GM23338 (cell line): ENCODE results near the gene TMEM178B. TPM values are rescaled to one million over a fixed set of nuclear protein-coding genes. Genes with fewer than 3 reads are reported as not detected.
A peak's percentile ranks its signal among the peaks of the same experiment; 100 is the strongest.

Source experiments
- ATAC-seq: fragments of 200-7000 bp; cut with Tn5 transposase; 3 replicates; pipeline ENCODE4 v1.9.1; 2020
- DNase-seq: peaks from one replicate; pipeline ENCODE4 v3.0.0-alpha.2; 2015; ENCODE audit warnings: low spot score
- H2AFZ ChIP-seq: fragments of 200-600 bp; sonication (generic); 2 replicates; pipeline ENCODE4 v1.8.0; 2016; ENCODE audit warnings: antibody characterized with exemption, mild to moderate bottlenecking, moderate library complexity
- H3F3A ChIP-seq: fragments of 200-600 bp; sonication (generic); replicated peaks from 2 replicates; pipeline ENCODE4 v1.8.0; 2017; ENCODE audit warnings: antibody characterized with exemption, mixed run types, low read depth
- H3K27ac ChIP-seq: fragments of 200-600 bp; sonication (generic); 2 replicates; pipeline ENCODE4 v1.6.1; 2016; ENCODE audit warnings: low read depth
- H3K27me3 ChIP-seq: fragments of 200-600 bp; sonication (generic); 2 replicates; pipeline ENCODE4 v1.8.0; 2016; ENCODE audit warnings: mild to moderate bottlenecking, mixed run types, moderate library complexity; ENCODE audit not compliant: insufficient read depth
- H3K36me3 ChIP-seq: fragments of 200-600 bp; sonication (generic); 2 replicates; pipeline ENCODE4 v1.8.0; 2016; ENCODE audit warnings: mild to moderate bottlenecking; ENCODE audit not compliant: insufficient read depth
- H3K4me1 ChIP-seq: fragments of 200-600 bp; sonication (generic); 2 replicates; pipeline ENCODE4 v1.8.0; 2016; ENCODE audit warnings: mild to moderate bottlenecking, moderate library complexity; ENCODE audit not compliant: insufficient read depth
- H3K4me2 ChIP-seq: fragments of 200-600 bp; sonication (generic); 2 replicates; pipeline ENCODE4 v1.7.1; 2017; ENCODE audit warnings: mixed run types
- H3K4me3 ChIP-seq: fragments of 200-600 bp; sonication (generic); 2 replicates; pipeline ENCODE4 v1.6.1; 2016; ENCODE audit warnings: mixed run types
- H3K79me2 ChIP-seq: fragments of 200-600 bp; sonication (generic); replicated peaks from 2 replicates; pipeline ENCODE4 v1.8.0; 2017; ENCODE audit warnings: mild to moderate bottlenecking; ENCODE audit not compliant: insufficient read depth
- H3K9me2 ChIP-seq: fragments of 200-600 bp; sonication (generic); 2 replicates; pipeline ENCODE4 v1.8.0; 2017; ENCODE audit not compliant: insufficient read depth
- H4K20me1 ChIP-seq: fragments of 200-600 bp; sonication (generic); replicated peaks from 2 replicates; pipeline ENCODE4 v1.8.0; 2017; ENCODE audit warnings: mild to moderate bottlenecking; ENCODE audit not compliant: insufficient read depth
- H3K27ac Mint-ChIP-seq: 2 replicates; pipeline ENCODE4 v1.8.0; 2020; ENCODE audit warnings: inconsistent platforms, mild to moderate bottlenecking, moderate library complexity, mixed read lengths
- H3K27me3 Mint-ChIP-seq: 3 replicates; pipeline ENCODE4 v1.8.0; 2022; ENCODE audit warnings: low read depth, mild to moderate bottlenecking, moderate library complexity, mixed read lengths, inconsistent platforms; ENCODE audit not compliant: insufficient read depth, poor library complexity
- H3K36me3 Mint-ChIP-seq: 3 replicates; pipeline ENCODE4 v1.8.0; 2021; ENCODE audit warnings: low read depth, mild to moderate bottlenecking, inconsistent platforms, moderate library complexity, mixed read lengths
- H3K4me1 Mint-ChIP-seq: 3 replicates; pipeline ENCODE4 v1.8.0; 2020; ENCODE audit warnings: mild to moderate bottlenecking, inconsistent platforms, mixed read lengths
- H3K4me3 Mint-ChIP-seq: 3 replicates; pipeline ENCODE4 v1.8.0; 2021; ENCODE audit warnings: moderate library complexity, mild to moderate bottlenecking, inconsistent platforms, mixed read lengths
- H3K9me3 Mint-ChIP-seq: 3 replicates; pipeline ENCODE4 v1.8.0; 2020; ENCODE audit warnings: moderate library complexity, mild to moderate bottlenecking, inconsistent platforms, mixed read lengths
- CREB1 ChIP-seq: fragments of 250-450 bp; sonication (Bioruptor Pico); IDR thresholded peaks from 2 replicates; pipeline ENCODE4 v1.5.0; 2020; ENCODE audit warnings: low read depth, mild to moderate bottlenecking, moderate library complexity
- EZH2 ChIP-seq: fragments of 200-600 bp; sonication (generic); IDR thresholded peaks from one replicate; pipeline ENCODE4 v1.8.0; 2017; ENCODE audit warnings: antibody characterized with exemption, mild to moderate bottlenecking, low read depth; ENCODE audit not compliant: unreplicated experiment
- EZH2phosphoT487 ChIP-seq: fragments of 200-600 bp; sonication (generic); IDR thresholded peaks from one replicate; pipeline ENCODE4 v1.8.1; 2018; ENCODE audit warnings: antibody characterized with exemption; ENCODE audit not compliant: unreplicated experiment
- JUNB ChIP-seq: IDR thresholded peaks from one replicate; pipeline ENCODE4 v1.6.1; 2016; ENCODE audit warnings: antibody characterized with exemption; ENCODE audit not compliant: unreplicated experiment
- POLR2AphosphoS5 ChIP-seq: IDR thresholded peaks from 2 replicates; pipeline ENCODE4 v1.6.1; 2016; ENCODE audit warnings: antibody characterized with exemption, low read depth
- STAT1 ChIP-seq: IDR thresholded peaks from one replicate; pipeline ENCODE4 v1.6.1; 2016; ENCODE audit warnings: antibody characterized with exemption; ENCODE audit not compliant: unreplicated experiment
- ZNF114 ChIP-seq: fragments of 250-450 bp; sonication (Bioruptor Pico); IDR thresholded peaks from 2 replicates; pipeline ENCODE4 v1.5.0; 2020; ENCODE audit warnings: mild to moderate bottlenecking, moderate library complexity
- ZNF331 ChIP-seq: fragments of 250-450 bp; sonication (Bioruptor Pico); IDR thresholded peaks from 2 replicates; pipeline ENCODE4 v1.5.0; 2020; ENCODE audit warnings: low read depth, mild to moderate bottlenecking, moderate library complexity
- polyA plus RNA-seq: library from polyadenylated mRNA; unstranded; fragments of >200 nt; fragmentation: Nextera tagmentation; extraction: Ambion mirVana; gene quantifications from 2 replicates; pipeline ENCODE4 v1.2.1, GENCODE V29; 2016
- total RNA-seq: library from RNA; depleted of rRNA; stranded (reverse); fragments of >200 nt; shearing (Covaris generic); gene quantifications from 2 replicates; pipeline ENCODE4 v1.2.3, GENCODE V29; 2014
- TF ChIP-seq, protein P1 (sequence below): IDR thresholded peaks from one replicate; pipeline ENCODE4 v1.6.1; 2018; ENCODE audit warnings: antibody characterized with exemption; ENCODE audit not compliant: unreplicated experiment
- TF ChIP-seq, protein P2 (sequence below), 2 experiments: fragments of 200-600 bp in 1 of 2; sonication (generic) in 1 of 2; conservative IDR thresholded peaks; 2 replicates each; pipeline versions ENCODE4 v1.5.1 to v1.6.1; 2016 to 2017; ENCODE audit warnings: antibody characterized with exemption in 2 of 2, low read depth in 2 of 2, mild to moderate bottlenecking in 2 of 2, moderate library complexity in 1 of 2

Gene TMEM178B
- total and polyA plus RNA-seq, 2 experiments from 2014 or later = 4.9 to 15.6 TPM

DNA sequence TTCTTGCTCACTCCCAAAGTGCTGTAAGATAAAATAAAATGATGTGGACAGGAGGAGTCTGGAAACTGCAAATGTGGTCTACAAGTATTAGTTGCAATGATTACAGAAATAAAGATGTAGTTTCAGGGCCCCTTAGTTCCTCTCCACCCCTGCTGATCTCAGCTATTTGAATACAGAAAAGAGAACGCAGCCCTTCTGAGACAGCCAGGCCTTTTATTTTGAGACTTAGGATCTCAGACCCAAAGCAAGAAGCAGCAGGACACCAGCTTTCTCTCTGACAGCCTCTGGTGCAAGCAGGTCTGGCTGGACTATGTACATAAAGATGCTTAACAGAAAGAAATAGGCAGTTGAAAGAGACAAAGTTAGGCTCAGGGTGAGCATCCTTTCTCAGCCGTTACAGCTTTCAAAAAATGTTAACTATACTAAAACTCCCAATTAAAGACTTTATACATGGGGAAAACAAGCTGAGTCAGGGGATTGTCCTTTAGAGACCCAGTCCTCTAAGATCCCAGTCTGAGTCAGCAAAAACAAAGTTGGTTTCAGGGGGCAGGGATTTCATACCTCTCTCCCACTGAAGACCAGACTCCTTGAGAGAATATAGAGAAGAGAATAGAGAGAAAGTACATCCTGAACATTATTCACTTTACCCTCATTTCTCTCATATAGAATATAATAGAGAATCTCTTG is 220.4 kb downstream of the TMEM178B start:
- no peak overlapping the region for H2AFZ ChIP-seq
- H3F3A ChIP-seq = no peaks in the 10 kb centered on the region
- no peaks in the 10 kb centered on the region; the same call in 1 of the 2 replicates for H3K4me1 ChIP-seq
- no peaks in the 10 kb centered on the region for H3K9me2 ChIP-seq
- no peaks in the 10 kb centered on the region for H3K36me3 ChIP-seq
- Mint-ChIP-seq H3K27me3 (peaks cover 4% of the 10 kb centered on the region), H3K4me1 (peaks cover 26% of the 10 kb centered on the region), H3K27ac (peak overlapping the region; percentile 8; the same call in 1 of the 2 replicates), H3K36me3 (no peaks in the 10 kb centered on the region), H3K9me3 (no peaks in the 10 kb centered on the region; the same call in 2 of the 3 replicates), H3K4me3 (no peak overlapping the region)
- ATAC-seq = no peak
- no peak overlapping the region for H3K4me3 ChIP-seq
- H3K4me2 ChIP-seq = no peak overlapping the region
- H4K20me1 ChIP-seq = 0 out of 2 replicates have a peak, but pooled peaks cover 12% of the 10 kb centered on the region
- no peak for TF ChIP-seq ZNF114
- TF ChIP-seq EZH2phosphoT487 = no peak
- TF ChIP-seq, protein P1, sequence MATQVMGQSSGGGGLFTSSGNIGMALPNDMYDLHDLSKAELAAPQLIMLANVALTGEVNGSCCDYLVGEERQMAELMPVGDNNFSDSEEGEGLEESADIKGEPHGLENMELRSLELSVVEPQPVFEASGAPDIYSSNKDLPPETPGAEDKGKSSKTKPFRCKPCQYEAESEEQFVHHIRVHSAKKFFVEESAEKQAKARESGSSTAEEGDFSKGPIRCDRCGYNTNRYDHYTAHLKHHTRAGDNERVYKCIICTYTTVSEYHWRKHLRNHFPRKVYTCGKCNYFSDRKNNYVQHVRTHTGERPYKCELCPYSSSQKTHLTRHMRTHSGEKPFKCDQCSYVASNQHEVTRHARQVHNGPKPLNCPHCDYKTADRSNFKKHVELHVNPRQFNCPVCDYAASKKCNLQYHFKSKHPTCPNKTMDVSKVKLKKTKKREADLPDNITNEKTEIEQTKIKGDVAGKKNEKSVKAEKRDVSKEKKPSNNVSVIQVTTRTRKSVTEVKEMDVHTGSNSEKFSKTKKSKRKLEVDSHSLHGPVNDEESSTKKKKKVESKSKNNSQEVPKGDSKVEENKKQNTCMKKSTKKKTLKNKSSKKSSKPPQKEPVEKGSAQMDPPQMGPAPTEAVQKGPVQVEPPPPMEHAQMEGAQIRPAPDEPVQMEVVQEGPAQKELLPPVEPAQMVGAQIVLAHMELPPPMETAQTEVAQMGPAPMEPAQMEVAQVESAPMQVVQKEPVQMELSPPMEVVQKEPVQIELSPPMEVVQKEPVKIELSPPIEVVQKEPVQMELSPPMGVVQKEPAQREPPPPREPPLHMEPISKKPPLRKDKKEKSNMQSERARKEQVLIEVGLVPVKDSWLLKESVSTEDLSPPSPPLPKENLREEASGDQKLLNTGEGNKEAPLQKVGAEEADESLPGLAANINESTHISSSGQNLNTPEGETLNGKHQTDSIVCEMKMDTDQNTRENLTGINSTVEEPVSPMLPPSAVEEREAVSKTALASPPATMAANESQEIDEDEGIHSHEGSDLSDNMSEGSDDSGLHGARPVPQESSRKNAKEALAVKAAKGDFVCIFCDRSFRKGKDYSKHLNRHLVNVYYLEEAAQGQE = no peak
- TF ChIP-seq JUNB = no peak
- TF ChIP-seq ZNF331 (CRISPR knock-in tag) = no peak
- TF ChIP-seq EZH2 = no peak
- TF ChIP-seq CREB1 (CRISPR knock-in tag) = no peak
- no peak for TF ChIP-seq STAT1
- no peak for TF ChIP-seq POLR2AphosphoS5
- TF ChIP-seq, protein P2, sequence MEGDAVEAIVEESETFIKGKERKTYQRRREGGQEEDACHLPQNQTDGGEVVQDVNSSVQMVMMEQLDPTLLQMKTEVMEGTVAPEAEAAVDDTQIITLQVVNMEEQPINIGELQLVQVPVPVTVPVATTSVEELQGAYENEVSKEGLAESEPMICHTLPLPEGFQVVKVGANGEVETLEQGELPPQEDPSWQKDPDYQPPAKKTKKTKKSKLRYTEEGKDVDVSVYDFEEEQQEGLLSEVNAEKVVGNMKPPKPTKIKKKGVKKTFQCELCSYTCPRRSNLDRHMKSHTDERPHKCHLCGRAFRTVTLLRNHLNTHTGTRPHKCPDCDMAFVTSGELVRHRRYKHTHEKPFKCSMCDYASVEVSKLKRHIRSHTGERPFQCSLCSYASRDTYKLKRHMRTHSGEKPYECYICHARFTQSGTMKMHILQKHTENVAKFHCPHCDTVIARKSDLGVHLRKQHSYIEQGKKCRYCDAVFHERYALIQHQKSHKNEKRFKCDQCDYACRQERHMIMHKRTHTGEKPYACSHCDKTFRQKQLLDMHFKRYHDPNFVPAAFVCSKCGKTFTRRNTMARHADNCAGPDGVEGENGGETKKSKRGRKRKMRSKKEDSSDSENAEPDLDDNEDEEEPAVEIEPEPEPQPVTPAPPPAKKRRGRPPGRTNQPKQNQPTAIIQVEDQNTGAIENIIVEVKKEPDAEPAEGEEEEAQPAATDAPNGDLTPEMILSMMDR (conservative IDR thresholded peaks at IDR 0.05; ENCODE audit: low read depth in 2 of 2) = no peak
- H3K79me2 ChIP-seq = no peaks in the 10 kb centered on the region
- no peaks in the 10 kb centered on the region for H3K27me3 ChIP-seq
- DNase-seq = no peak
- H3K27ac ChIP-seq = no peak overlapping the region
